Breast epithelium (tissue), 3 donors: ENCODE data around the gene TPRKB.
"Not testable (repeated sequence)": the region's sequence is repeated elsewhere in the genome, so short reads cannot be mapped to it uniquely, and the experiment has no call there.

Experiments used
- CTCF ChIP-seq, 3 donors: fragments of 450-650 bp; IDR thresholded peaks; one replicate each; pipeline ENCODE4 v1.5.1; 2016 to 2017; ENCODE audit warnings: antibody characterized with exemption in 3 of 3, mild to moderate bottlenecking in 3 of 3, moderate library complexity in 3 of 3
- POLR2A ChIP-seq: fragments of 450-650 bp; IDR thresholded peaks from one replicate; pipeline ENCODE4 v1.6.1; 2016; ENCODE audit warnings: antibody characterized with exemption, mild to moderate bottlenecking, moderate library complexity

GRCh38 chr2:73696521-73696920, 40.6 kb downstream of the TPRKB start:
- not testable (repeated sequence) for TF ChIP-seq CTCF (IDR thresholded peaks at IDR 0.05); POLR2A
